GM19468 (cell line): ENCODE measurements around the gene AKAP10.
"Not testable (repeated sequence)": the region's sequence is repeated elsewhere in the genome, so short reads cannot be mapped to it uniquely, and the experiment has no call there.

Source experiments
- ATAC-seq: cut with Tn5 transposase; IDR thresholded peaks from one replicate; pipeline ENCODE4 v1.9.1; 2021; ENCODE audit warnings: mild to moderate bottlenecking, moderate library complexity, moderate number of reproducible peaks; ENCODE audit not compliant: unreplicated experiment; ENCODE audit errors: extremely low read depth

The AKAP10 gene

DNA sequence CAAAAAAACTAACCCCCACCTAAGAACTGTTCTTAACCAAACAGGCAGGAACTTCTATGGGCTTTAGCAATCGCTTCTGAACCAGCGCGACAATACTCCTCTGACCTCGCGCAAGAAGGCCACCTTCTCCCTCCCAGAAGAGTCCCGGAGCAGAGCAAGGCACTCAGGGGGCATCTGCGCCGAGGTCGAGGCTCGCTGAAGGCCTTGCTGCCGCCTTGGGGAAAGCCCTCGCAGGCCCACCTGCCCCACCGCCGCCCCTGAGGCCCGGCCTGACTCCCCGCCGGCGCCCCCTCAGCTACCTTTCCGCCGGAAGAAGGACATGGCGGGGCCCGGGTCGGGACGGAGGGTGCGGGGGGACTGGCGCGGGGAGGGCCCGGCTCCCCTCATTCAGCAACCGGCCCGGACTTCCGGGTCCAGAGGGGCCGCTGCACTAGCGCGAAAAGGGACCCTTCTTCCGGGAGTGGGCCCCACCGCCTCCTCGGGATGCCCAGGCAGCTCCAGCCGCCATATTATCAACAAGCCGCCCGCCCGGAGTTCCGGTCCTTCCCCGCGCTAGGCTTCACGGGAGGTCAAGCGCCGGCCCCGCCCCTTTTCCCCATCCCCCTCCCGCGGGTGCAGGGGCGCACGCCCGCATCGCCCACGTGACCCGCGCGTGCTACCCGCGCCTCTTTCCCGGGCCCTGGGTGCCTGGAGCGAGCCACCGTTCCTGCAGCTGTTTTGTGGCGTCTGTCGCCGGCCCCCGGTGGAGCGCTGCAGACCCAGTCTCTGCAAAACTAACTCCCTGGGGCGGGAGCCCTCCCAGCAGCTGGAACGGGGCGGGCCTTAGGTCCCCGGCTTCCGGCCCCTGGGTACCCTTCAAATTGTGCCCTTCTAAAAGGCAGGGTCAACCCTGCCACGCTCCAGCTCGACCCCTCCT lies at the start of gene AKAP10:
TSS of gene AKAP10 (minus strand) at position 536 of the 916 bp plus-strand sequence. CDS start at position 387, 149 bp downstream.
- peak; percentile 51 for ATAC-seq

- ATAC-seq: no peak
These were observed 49.3 kb upstream of the AKAP10 start for GRCh38 chr17:20026960-20027359.

DNA sequence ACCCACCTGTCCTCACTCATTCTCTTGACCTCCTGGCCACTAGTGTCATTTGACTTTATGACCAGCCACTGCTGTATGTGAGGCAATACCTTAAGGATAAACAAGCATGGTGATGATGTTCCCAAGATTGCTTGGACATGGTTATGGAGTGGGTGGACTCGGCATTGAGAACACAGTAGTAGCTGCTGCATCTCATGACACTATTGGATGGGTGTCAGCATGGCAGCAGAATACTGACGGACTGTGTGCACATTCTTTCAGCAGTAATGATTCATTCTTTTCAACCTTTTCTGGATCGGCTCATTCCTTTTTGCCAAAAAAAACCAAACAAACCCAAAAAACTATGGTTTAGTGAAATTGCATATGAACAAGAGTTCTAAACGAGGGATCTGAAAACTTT lies 45.1 kb upstream of the AKAP10 start:
- no peak for ATAC-seq

GRCh38 chr17:20016475-20016992 lies 38.9 kb upstream of the AKAP10 start:
- ATAC-seq: not testable (repeated sequence)

- no peak for ATAC-seq
These were observed 34.4 kb upstream of the AKAP10 start for GRCh38 chr17:20012017-20012536.

- ATAC-seq: no peak
These were observed 33.3 kb upstream of the AKAP10 start for GRCh38 chr17:20010936-20011335.

DNA sequence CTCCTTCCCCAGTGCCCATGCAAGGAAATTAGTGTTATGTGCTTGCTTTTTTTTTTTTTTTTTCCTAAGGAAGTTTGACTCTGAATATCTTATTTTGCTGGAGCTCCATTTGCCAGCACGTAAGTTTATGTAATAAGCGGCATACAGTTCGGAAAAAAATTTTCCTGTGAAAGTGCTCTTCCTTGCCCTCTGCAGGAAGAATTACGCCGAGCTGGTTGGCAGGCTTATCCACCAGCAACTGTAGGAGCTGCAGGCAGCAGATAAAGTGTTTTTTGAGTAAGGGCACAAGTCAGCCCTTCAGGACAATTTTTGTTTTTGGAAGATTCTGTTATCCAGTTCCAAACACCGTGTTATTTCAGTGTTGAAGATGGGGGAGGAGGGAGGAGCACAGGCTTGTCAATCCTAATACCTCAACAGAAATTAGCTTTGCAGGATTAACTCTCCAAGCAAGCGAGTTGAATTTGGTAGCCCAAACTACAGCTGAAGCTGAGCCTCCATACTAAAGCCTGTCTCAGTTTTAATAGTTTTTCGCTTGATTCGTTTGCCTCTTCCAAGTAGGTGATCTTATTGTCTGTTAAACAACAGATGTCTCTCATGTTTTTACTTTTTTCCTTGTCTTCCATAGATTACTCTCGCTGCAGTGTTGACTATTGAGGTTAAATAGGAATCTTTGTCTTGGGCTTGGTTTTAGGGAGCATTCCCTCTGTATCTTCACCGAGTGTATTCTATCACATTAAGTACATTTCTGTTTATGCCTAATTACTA lies 32.7 kb upstream of the AKAP10 start:
- ATAC-seq: no peak

- peak; percentile 67 for ATAC-seq
These were observed 31.9 kb upstream of the AKAP10 start, which contains the start of gene SPECC1 for GRCh38 chr17:20009302-20010098. SPECC1 (plus strand) TSS chr17:20009359; CDS start chr17:20096652, 87,293 bp downstream.

DNA sequence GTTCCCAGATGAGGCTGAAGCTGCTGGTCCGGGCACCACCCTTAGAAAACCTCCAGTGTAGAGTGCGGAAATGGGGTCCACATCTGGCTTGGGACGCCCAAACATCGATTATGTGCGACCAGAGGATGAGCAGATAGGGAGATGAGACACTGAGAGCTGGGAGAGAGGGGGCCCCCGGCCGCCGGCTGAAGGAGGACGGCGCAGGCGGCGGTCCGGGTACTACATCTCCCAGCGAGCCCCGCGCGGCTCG lies 31.3 kb upstream of the AKAP10 start:
- no peak for ATAC-seq

GRCh38 chr17:20008242-20009051 lies 30.8 kb upstream of the AKAP10 start:
- no peak for ATAC-seq

DNA sequence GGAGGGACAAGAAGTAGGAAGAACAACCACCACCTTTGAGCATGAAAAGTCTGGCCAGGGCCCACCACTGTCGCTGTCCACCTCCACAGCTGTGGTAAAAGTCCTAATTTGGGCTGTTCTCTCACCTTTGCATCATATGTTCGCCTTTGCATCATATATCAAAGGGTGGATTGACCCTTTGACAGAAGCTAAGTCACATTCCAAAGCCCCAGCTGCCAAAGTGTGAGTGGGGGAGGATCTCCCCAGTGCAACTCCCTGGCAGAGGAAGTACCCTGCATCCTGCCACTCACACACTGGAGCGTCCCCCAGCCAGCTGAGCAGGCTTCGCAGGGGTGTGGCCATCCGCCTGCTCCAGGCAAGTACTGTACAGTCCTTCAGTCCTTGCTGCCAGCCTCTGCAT lies 18.9 kb upstream of the AKAP10 start:
- no peak for ATAC-seq

GRCh38 chr17:19996086-19996485 lies 18.5 kb upstream of the AKAP10 start:
- ATAC-seq: no peak

- peak; percentile 75 for ATAC-seq
These were observed 15.4 kb upstream of the AKAP10 start for GRCh38 chr17:19992803-19993713.

DNA sequence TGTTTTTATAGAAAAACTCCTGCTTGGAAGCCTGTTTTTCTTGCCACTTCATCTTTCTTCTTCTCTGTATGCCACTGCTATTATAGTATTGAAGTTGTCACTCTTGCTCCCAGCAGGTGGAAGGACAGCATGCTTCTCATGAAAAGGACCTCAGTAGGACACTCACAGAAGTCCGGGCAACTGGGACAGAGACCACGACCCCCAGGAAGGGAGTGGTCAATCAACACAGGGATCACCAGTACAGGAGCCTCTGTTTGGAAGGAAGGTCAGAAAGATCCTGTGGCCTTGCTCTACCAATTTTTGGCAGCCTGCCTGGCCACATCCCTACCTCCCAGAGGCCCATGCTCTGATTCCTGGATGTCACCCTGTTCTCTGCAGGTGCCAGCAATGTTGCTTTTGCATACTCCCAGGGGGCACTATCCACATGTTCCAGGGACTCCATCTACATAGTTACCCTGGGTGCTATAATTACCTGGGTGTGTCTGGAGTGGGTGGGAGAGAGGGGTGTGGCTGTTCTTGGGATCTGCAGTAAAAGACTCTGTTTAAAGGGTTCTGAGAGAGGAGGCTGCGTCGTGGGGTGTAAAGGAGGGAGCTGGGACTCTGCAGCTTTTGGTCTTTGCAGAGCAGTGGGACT lies 13.7 kb upstream of the AKAP10 start:
- ATAC-seq: no peak

DNA sequence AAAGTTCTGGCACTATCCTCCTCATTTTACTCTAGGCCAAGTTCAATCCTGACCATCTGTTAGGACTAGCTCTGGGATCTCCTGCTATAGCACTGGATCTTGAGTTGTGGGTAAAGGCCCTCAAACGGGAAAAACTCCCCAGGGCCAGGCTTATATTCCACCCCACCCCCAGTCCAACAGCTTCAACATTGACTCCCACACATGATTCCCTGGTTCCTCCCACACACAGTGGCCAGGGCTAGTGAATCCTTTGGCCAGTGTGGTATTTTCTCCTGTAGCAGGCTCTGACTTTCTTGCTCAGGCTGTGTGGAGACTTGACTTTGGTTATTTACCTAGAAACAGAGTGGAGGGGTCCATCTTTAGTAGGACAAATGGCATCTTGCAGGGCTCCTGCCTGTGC lies 10.3 kb upstream of the AKAP10 start:
- ATAC-seq: no peak

DNA sequence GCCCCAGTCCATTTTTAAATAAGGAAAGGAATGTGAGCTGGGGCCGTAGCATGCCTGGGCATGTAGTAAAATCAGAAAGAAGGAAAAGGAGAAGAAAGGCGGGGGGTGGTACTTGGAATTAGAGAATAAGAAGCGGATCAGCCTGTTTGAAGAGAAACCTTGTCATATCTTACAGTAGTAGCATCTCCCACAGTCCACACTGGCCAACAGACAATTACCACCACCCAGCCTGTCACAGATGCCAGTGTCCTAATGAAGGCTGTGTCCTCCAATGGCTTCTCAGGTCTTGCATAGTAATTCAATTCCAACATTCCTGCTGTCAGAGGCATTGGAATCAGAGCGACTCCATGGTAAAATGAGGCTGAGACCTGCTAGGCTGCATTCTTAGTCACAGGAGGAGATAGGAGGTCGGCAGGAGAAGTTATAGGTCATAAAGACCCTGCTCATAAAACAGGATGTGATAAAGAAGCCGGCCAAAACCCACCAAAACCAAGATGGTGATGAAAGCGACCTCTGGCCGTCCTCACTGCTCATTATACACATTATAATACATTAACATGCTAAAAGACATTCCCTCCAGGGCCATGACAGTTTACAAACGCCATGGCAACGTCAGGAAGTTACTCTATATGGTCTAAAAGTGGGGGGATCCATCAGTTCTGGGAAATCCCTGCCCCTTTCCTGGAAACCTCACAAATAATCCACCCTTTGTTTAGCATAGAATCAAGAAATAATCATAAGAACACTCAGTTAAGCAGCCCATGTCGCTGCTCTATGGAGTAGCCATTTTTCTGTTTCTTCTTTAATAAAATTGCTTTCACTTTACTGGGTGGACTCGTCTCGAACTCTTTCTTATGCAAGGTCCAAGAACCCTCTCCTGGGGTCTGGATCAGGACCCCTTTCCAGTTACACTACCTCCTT lies 9.6 kb upstream of the AKAP10 start:
- no peak for ATAC-seq
